22Rv1 (cell line): ENCODE data around the gene OR2V2.

Source experiments
- H3K27ac ChIP-seq: fragments of 450-650 bp; 2 replicates; pipeline ENCODE4 v1.5.1; 2017
- CTCF ChIP-seq: fragments of 450-650 bp; IDR thresholded peaks from 2 replicates; pipeline ENCODE4 v1.5.1; 2017; ENCODE audit warnings: mild to moderate bottlenecking
- ZFX ChIP-seq: fragments of 450-650 bp; IDR thresholded peaks from 2 replicates; pipeline ENCODE4 v1.6.1; 2017; ENCODE audit warnings: antibody characterized with exemption, borderline replicate concordance

The OR2V2 gene

GRCh38 chr5:181114284-181114843 is 33.0 kb upstream of the OR2V2 start:
- H3K27ac ChIP-seq, result no peak overlapping the region
- no peak for TF ChIP-seq CTCF
- TF ChIP-seq ZFX, result no peak

DNA sequence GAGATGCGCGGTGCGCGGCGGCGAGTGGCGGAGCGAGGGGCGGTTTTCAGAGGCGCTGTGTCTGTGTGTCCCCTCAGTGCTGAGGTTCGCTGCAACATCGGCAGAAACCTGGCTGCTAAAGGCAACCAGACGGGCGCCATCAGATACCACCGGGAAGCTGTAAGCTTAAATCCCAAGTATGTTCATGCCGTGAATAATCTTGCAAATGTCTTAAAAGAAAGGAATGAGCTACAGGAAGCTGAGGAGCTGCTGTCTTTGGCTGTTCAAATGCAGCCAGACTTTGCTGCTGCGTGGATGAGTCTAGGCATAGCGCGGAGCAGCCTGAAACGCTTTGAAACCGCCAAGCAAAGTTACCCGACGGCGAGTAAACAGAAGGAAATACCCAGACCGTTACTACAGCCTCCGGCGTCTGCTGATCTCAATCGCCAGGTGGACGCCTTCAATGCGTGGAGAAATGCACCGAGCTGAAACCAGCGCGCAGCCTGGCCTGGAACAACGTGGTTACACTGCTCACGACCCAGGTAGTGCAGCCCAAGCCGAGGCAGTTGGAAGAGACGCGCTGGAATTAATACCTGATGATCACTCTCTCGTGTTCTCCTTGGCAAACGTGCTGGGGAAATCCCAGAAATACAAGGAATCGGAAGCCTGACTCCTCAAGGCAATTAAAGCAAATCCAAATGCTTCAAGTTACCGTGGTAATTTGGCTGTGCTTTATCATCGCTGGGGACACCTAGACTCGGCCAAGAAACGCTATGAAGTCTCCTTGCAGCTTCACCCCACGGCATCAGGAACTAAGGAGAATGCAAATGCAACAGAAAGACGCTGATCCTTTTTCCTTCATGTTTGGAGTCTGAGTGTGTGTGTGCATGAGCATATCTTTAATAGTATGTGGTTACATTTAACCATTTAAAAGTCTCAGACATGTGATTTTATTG is 32.3 kb upstream of the OR2V2 start:
- no peak for TF ChIP-seq ZFX
- no peak for TF ChIP-seq CTCF
- H3K27ac ChIP-seq, result no peak overlapping the region

DNA sequence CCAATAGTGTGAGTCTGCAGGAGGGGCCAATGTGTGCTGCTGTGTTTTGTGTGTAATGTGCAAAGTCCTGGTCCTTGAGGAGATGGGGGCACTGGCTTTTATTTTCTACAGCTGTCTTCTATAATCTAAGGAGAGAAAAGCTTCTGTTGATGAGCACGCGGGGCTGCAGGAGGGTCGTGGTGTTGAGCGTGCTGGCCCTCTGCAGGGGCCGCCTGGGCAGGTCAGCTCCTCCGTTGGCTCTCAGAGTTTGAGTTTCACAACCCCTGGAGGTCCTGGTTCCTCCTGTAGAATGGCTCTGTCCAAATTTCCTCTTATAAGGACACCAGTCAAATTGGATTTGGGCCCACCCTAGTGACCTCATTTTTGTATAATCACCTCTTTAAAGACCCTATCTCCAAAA is 29.0 kb upstream of the OR2V2 start:
- no peak overlapping the region for H3K27ac ChIP-seq
- TF ChIP-seq ZFX (no peak), CTCF (no peak)

DNA sequence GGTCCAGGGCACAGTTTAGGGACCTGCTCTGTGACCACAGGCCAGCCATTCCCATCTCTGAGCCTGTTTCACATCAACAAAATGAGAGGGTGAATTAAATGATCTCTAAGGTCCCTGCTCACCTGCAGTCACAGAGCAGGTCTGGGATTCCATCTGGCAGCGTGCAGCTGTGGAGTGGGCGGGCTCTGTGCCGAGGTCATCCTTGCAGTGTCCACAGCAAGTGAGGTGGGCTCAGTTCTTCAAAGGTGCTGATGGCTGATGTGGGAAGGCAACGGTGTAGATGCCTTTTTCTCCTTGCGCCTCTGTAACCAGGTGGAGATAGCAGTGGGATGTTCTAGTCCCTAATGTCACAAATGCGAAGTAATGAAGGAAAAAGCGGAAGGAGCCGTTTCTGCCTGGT is 28.3 kb upstream of the OR2V2 start:
- TF ChIP-seq ZFX (no peak), CTCF (no peak)
- H3K27ac ChIP-seq, result no peak overlapping the region

DNA sequence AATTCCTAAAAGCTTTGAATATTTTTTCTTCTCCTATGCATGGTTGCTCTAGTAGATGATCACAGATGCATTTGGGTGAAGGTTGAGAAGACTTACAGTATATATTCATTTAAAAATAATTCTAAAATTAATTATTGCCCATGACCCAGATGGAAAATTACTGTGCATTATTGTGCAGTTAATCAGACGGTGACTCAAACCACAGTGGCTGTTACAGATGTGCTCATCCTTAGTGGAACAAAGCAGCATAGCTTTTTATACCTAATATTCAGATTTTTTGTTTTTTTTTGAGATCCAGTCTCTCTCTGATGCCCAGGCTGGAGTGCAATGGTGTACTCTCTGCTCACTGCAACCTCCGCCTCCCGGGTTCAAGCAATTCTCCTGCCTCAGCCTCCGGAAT is 27.1 kb upstream of the OR2V2 start:
- no peak overlapping the region for H3K27ac ChIP-seq
- TF ChIP-seq ZFX, result no peak
- no peak for TF ChIP-seq CTCF

GRCh38 chr5:181120761-181121160 is 26.6 kb upstream of the OR2V2 start:
- H3K27ac ChIP-seq, result no peak overlapping the region
- TF ChIP-seq ZFX, result no peak
- TF ChIP-seq CTCF, result no peak
